ENCODE measurements around the gene KDM4B. TPM values are rescaled to one million over a fixed set of nuclear protein-coding genes. Genes with fewer than 3 reads are reported as not detected.

Gene KDM4B
- total RNA-seq, 1 experiment from 2014 or later: 43.7 TPM

- Histone ChIP-seq H4K8ac (replicated peaks; ENCODE audit: insufficient read length, low read depth, low read length) (no peak overlapping the region), H3K9me3 (ENCODE audit: control insufficient read depth, low read depth, low read length) (no peaks in the 10 kb centered on the region), H3K4ac (ENCODE audit: low read depth, low read length) (no peak overlapping the region), H2AK5ac (ENCODE audit: insufficient read length, low read length) (no peak overlapping the region), H2BK12ac (ENCODE audit: insufficient read length, low read depth, low read length) (no peak overlapping the region), H2AFZ (ENCODE audit: low read length) (no peak overlapping the region), H4K91ac (ENCODE audit: insufficient read length, low read depth, low read length) (no peak overlapping the region), H3K18ac (ENCODE audit: insufficient read length, low read depth, low read length) (no peak overlapping the region), H3K27me3 (ENCODE audit: insufficient read depth, low read length) (no peaks in the 10 kb centered on the region), H2BK5ac (ENCODE audit: insufficient read length, low read length) (no peak overlapping the region), H3K4me2 (ENCODE audit: insufficient read depth, insufficient read length, low read length) (no peak overlapping the region), H3K79me1 (ENCODE audit: insufficient read depth, low read depth, low read length, poor library complexity, severe bottlenecking) (no peaks in the 10 kb centered on the region), H2BK120ac (ENCODE audit: low read depth, low read length, poor library complexity, severe bottlenecking) (no peak overlapping the region), H3K9ac (ENCODE audit: extremely low read depth, insufficient read length, low read length) (no peak overlapping the region), H4K5ac (ENCODE audit: insufficient read length, low read depth, low read length) (no peak overlapping the region), H3K23me2 (ENCODE audit: insufficient read length, low read depth, low read length, poor library complexity, severe bottlenecking) (no peaks in the 10 kb centered on the region), H3T11ph (ENCODE audit: low read length) (no peak overlapping the region), H2BK20ac (ENCODE audit: low read depth, low read length, poor library complexity, severe bottlenecking) (no peak overlapping the region), H3K56ac (ENCODE audit: insufficient read length, low read depth, low read length) (no peak overlapping the region), H3K14ac (ENCODE audit: insufficient read depth, low read length) (no peak overlapping the region), H3K27ac (ENCODE audit: insufficient read length, low read depth, low read length) (no peak overlapping the region), H3K23ac (ENCODE audit: insufficient read length, low read depth, low read length) (no peak overlapping the region), H4K20me1 (ENCODE audit: control insufficient read depth, insufficient read depth, insufficient read length) (no peaks in the 10 kb centered on the region), H3K4me1 (ENCODE audit: insufficient read depth, low read length) (no peaks in the 10 kb centered on the region), H3K79me2 (ENCODE audit: insufficient read depth, low read length) (no peaks in the 10 kb centered on the region), H2BK15ac (ENCODE audit: low read depth, low read length) (no peak overlapping the region)
- no peak overlapping the region for H3K27ac Mint-ChIP-seq
- DNase-seq: no peak
- WGBS (ENCODE audit: extremely low coverage, insufficient read length, low lambda C conversion rate): no CpG with 5 or more reads among the region's 15 CpGs
- TF ChIP-seq CTCF (conservative IDR thresholded peaks at IDR 0.05): no peak
- no peak overlapping the region for H3K4me3 Mint-ChIP-seq
- peaks cover 4 to 36% (median 29%) of the 10 kb centered on the region in 3 experiments; a peak in 6 of 7 replicates for H3K36me3 Mint-ChIP-seq (ENCODE audit: insufficient read depth in 1 of 3, low read depth in 3 of 3)
- H3K9me3 Mint-ChIP-seq: no peaks in the 10 kb centered on the region
- peaks cover 0 to 22% of the 10 kb centered on the region in 2 experiments; a peak in 2 of 4 replicates for H3K4me1 Mint-ChIP-seq
- no peaks in the 10 kb centered on the region for H3K27me3 Mint-ChIP-seq (ENCODE audit: low read depth)
Measured at GRCh38 chr19:5148794-5149190, 179.9 kb downstream of the KDM4B start.
